ENCODE data around the gene RXFP2. TPM values are rescaled to one million over a fixed set of nuclear protein-coding genes. Genes with fewer than 3 reads are reported as not detected.

Gene RXFP2
- total RNA-seq, 4 donors from 2014 or later = not detected

- no peaks in the 10 kb centered on the region for H3K36me3 ChIP-seq
- no peaks in the 10 kb centered on the region for H3K9me3 ChIP-seq
- TF ChIP-seq CTCF (IDR thresholded peaks at IDR 0.05) (no peak), POLR2A (IDR thresholded peaks at IDR 0.05) (no peak)
- no peaks in the 10 kb centered on the region for H3K4me1 ChIP-seq
- no peak overlapping the region for H3K27ac ChIP-seq
- H3K27me3 ChIP-seq = no peaks in the 10 kb centered on the region
- H3K4me3 ChIP-seq = no peak overlapping the region
- no peak for DNase-seq
Observed at GRCh38 chr13:31781064-31781463, 41.7 kb downstream of the RXFP2 start.

- no peaks in the 10 kb centered on the region for H3K4me1 ChIP-seq
- TF ChIP-seq CTCF (IDR thresholded peaks at IDR 0.05) = no peak
- H3K27me3 ChIP-seq = no peaks in the 10 kb centered on the region
- no peak overlapping the region for H3K27ac ChIP-seq
- no peaks in the 10 kb centered on the region for H3K36me3 ChIP-seq
- no peak for DNase-seq
- no peaks in the 10 kb centered on the region for H3K9me3 ChIP-seq
- H3K4me3 ChIP-seq = no peak overlapping the region
Observed at GRCh38 chr13:31786011-31786410, 46.7 kb downstream of the RXFP2 start.

GRCh38 chr13:31790992-31791391, 51.7 kb downstream of the RXFP2 start:
- H3K27ac ChIP-seq = no peak overlapping the region
- TF ChIP-seq POLR2A (IDR thresholded peaks at IDR 0.05) = no peak
- TF ChIP-seq CTCF (IDR thresholded peaks at IDR 0.05) = no peak
- H3K4me3 ChIP-seq = no peak overlapping the region
- no peaks in the 10 kb centered on the region for H3K9me3 ChIP-seq
- H3K36me3 ChIP-seq = no peaks in the 10 kb centered on the region
- H3K27me3 ChIP-seq = no peaks in the 10 kb centered on the region
- DNase-seq = no peak
- no peaks in the 10 kb centered on the region for H3K4me1 ChIP-seq

- H3K27ac ChIP-seq = no peak overlapping the region
- no peaks in the 10 kb centered on the region for H3K9me3 ChIP-seq
- H3K27me3 ChIP-seq = no peaks in the 10 kb centered on the region
- no peaks in the 10 kb centered on the region for H3K4me1 ChIP-seq
- no peak for TF ChIP-seq CTCF (IDR thresholded peaks at IDR 0.05)
- no peak for TF ChIP-seq POLR2A (IDR thresholded peaks at IDR 0.05)
- no peak for DNase-seq
- no peaks in the 10 kb centered on the region for H3K36me3 ChIP-seq
- H3K4me3 ChIP-seq = no peak overlapping the region
Observed at GRCh38 chr13:31793246-31793645, 53.9 kb downstream of the RXFP2 start.

GRCh38 chr13:31794452-31794851, 55.1 kb downstream of the RXFP2 start:
- no peak overlapping the region for H3K27ac ChIP-seq
- H3K9me3 ChIP-seq = no peaks in the 10 kb centered on the region
- no peaks in the 10 kb centered on the region for H3K36me3 ChIP-seq
- no peaks in the 10 kb centered on the region for H3K4me1 ChIP-seq
- DNase-seq = no peak
- TF ChIP-seq CTCF (IDR thresholded peaks at IDR 0.05) = no peak
- TF ChIP-seq POLR2A (IDR thresholded peaks at IDR 0.05) = no peak
- H3K27me3 ChIP-seq = no peaks in the 10 kb centered on the region
- no peak overlapping the region for H3K4me3 ChIP-seq

- H3K27me3 ChIP-seq = no peaks in the 10 kb centered on the region
- no peak overlapping the region for H3K27ac ChIP-seq
- H3K36me3 ChIP-seq = no peaks in the 10 kb centered on the region
- DNase-seq = no peak
- H3K9me3 ChIP-seq = no peaks in the 10 kb centered on the region
- no peak overlapping the region for H3K4me3 ChIP-seq
- TF ChIP-seq CTCF (IDR thresholded peaks at IDR 0.05) (peak in 3 of 6 experiments; percentile 31 to 35 (median 34)), POLR2A (IDR thresholded peaks at IDR 0.05) (no peak)
- H3K4me1 ChIP-seq = no peaks in the 10 kb centered on the region
Observed at GRCh38 chr13:31797154-31797775, 57.9 kb downstream of the RXFP2 start.
